Activated T-cell treated with anti-CD3 and anti-CD28 coated beads, Interleukin-2, amount 50 U/mL, for 72 hours (primary cell): ENCODE measurements around the gene CELA2A. TPM values are rescaled to one million over a fixed set of nuclear protein-coding genes. Genes with fewer than 3 reads are reported as not detected.
"Not testable (repeated sequence)": the region's sequence is repeated elsewhere in the genome, so short reads cannot be mapped to it uniquely, and the experiment has no call there.

Experiments used
- ATAC-seq, 2 donors: fragments of 150-1000 bp; cut with Tn5 transposase; replicated peaks in 1 of 2; 2 replicates each; pipeline ENCODE4 v1.10.0; 2021; ENCODE audit warnings: moderate library complexity in 2 of 2, mild to moderate bottlenecking in 1 of 2
- DNase-seq, 2 donors: peaks; one replicate each; pipeline ENCODE4 v3.0.0; 2021 to 2022; ENCODE audit warnings: mixed read lengths in 1 of 2
- H3K27ac Mint-ChIP-seq: one replicate; pipeline ENCODE4 v1.8.0; 2022; ENCODE audit warnings: mild to moderate bottlenecking, moderate library complexity, mixed read lengths
- H3K27me3 Mint-ChIP-seq: one replicate; pipeline ENCODE4 v1.8.0; 2022; ENCODE audit warnings: low read depth, mixed read lengths
- H3K36me3 Mint-ChIP-seq, 2 donors: one replicate each; pipeline ENCODE4 v1.8.0; 2022; ENCODE audit warnings: mixed read lengths in 2 of 2, mild to moderate bottlenecking in 1 of 2; ENCODE audit not compliant: insufficient read depth in 2 of 2
- H3K4me1 Mint-ChIP-seq: one replicate; pipeline ENCODE4 v1.8.0; 2022; ENCODE audit warnings: low read depth, mixed read lengths
- H3K4me3 Mint-ChIP-seq, 2 donors: one replicate each; pipeline ENCODE4 v1.8.0; 2022; ENCODE audit warnings: mild to moderate bottlenecking in 2 of 2, mixed read lengths in 2 of 2, moderate library complexity in 2 of 2
- H3K9me3 Mint-ChIP-seq, 2 donors: one replicate each; pipeline ENCODE4 v1.8.0; 2022; ENCODE audit warnings: mixed read lengths in 2 of 2
- total RNA-seq, 2 donors: library from RNA; stranded (reverse); gene quantifications; one replicate each; pipeline ENCODE4 v1.2.3, GENCODE V29; 2022

The CELA2A gene
- total RNA-seq, 2 donors from 2014 or later = not detected

DNA sequence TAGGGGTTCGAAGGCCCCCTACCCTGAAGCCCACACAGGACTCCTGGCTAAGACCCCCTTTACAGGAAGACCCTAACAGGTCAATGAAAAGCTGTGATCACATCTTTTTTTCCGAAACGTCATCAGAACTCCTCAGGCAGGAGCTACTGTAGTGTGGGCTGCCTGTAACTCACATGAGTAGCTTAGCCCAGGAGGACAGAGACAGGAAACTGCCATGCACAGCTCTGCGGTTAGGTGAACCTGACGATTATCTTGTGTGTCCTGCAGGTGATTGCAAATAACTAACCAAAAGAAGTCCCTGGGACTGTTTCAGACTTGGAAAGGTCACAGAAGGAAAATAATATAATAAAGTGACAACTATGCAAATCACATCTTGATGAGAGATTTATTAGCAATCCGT lies 15.2 kb downstream of the CELA2A start:
- not testable (repeated sequence) for H3K27ac Mint-ChIP-seq, DNase-seq, H3K9me3 Mint-ChIP-seq, H3K27me3 Mint-ChIP-seq, ATAC-seq, H3K4me1 Mint-ChIP-seq, H3K36me3 Mint-ChIP-seq, H3K4me3 Mint-ChIP-seq

DNA sequence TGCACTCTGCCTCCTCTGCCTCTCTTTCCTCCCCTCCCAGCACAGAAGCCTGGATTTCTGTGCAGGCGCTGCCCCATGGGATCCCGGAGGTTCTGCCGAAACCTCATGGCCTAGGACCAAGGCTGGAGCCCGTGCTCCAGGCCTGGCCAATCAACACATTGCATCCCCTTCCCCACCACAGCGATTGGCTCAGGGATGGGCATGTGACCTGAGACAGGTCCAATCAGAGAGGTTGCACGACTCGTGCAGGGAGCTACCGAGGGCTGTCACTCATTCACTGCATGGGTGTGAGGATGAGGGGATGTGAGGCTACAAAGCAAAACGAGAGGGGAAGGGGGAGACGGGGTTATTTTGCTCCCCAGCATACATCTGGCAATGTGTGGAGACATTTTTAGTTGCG lies 16.1 kb downstream of the CELA2A start:
- ATAC-seq (no peak), DNase-seq (no peak)
- H3K36me3 Mint-ChIP-seq = no peaks in the 10 kb centered on the region
- H3K27ac Mint-ChIP-seq = no peak overlapping the region
- H3K4me1 Mint-ChIP-seq = no peaks in the 10 kb centered on the region
- H3K4me3 Mint-ChIP-seq = no peak overlapping the region
- no peaks in the 10 kb centered on the region for H3K9me3 Mint-ChIP-seq
- H3K27me3 Mint-ChIP-seq = no peaks in the 10 kb centered on the region

DNA sequence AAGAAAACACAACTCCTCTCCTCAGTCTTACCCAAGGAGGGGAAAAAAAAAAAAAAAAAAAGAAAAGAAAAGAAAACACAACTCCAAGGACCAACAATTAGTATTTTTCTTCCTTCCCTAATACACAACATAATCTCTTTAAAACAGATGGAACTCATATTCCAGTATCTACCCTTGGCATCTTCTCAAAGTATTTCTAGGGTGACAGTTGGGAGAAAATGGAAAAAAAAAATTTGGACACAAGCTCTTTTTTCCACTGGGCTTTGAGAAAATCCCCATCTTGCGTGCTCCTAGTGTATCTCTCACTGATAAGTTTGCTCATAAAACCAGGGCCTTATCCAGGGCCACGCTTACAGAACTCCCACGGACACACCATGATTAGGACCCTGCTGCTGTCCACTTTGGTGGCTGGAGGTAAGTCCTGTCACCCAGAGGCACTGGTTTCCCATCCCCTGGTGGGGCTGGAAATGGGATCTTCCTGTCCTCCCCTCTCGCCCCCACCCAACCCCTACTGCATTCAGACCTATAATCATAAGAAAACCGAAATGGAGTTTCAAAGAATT lies 19.3 kb downstream of the CELA2A start, which contains the start of gene CELA2B:
TSS of gene CELA2B (plus strand) at position 353 of the 563 bp plus-strand sequence. CDS start at position 375, 22 bp downstream.
- Mint-ChIP-seq H3K36me3 (no peaks in the 10 kb centered on the region), H3K9me3 (no peaks in the 10 kb centered on the region), H3K27ac (no peak within 1 kb of the TSS), H3K27me3 (no peaks in the 10 kb centered on the region), H3K4me3 (no peak within 1 kb of the TSS), H3K4me1 (no peaks in the 10 kb centered on the region)
- ATAC-seq (no peak), DNase-seq (no peak)

DNA sequence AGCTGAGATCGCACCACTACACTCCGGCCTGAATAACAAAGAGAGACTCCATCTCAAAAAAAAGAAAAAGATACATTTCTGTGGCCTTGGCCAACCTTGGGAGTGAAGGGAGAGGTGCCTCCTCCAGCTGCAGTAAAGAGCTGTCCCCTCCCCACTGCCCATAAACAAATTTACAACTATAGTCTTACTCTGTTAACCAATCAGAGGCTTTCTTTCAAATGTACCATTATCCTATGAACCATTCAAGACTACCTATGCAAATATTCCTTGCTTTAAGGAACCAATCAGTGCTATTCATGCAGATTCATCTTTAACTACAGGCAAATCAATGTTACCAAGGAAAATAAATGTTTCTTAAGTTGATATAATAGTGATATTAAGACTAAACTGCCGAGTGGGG lies 20.4 kb downstream of the CELA2A start:
- no peak for ATAC-seq
- Mint-ChIP-seq H3K27me3 (no peaks in the 10 kb centered on the region), H3K9me3 (no peaks in the 10 kb centered on the region), H3K4me3 (no peak overlapping the region), H3K27ac (no peak overlapping the region), H3K4me1 (no peaks in the 10 kb centered on the region), H3K36me3 (no peaks in the 10 kb centered on the region)
- DNase-seq = no peak

DNA sequence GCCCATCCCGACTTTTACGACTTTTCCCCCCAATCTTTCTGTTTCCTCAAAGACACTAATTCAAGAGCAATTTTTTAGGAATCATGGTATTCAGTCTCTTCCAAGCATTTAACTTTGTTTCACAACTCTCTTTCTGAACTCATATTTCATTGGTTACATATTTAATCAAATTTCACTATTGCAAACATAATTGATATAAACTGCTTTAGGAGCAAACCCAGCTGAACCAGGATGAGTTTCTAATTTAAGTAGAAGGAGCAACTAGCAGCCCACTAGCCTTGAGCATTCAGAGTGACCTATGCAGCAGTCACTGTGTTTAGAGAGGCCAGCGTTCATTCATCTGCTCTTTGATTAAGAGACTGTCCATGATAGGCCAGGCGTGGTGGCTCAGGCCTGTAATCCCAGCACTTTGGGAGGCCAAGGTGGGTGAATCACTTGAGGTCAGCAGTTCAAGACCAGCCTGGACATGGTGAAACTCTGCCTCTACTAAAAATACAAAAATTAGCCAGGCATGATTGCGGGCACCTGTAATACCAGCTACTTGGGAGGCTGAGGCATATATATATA lies 21.2 kb downstream of the CELA2A start:
- DNase-seq (no peak), ATAC-seq (no peak)
- Mint-ChIP-seq H3K9me3 (no peaks in the 10 kb centered on the region), H3K27ac (no peak overlapping the region), H3K4me3 (no peak overlapping the region), H3K4me1 (no peaks in the 10 kb centered on the region), H3K27me3 (no peaks in the 10 kb centered on the region), H3K36me3 (no peaks in the 10 kb centered on the region)

DNA sequence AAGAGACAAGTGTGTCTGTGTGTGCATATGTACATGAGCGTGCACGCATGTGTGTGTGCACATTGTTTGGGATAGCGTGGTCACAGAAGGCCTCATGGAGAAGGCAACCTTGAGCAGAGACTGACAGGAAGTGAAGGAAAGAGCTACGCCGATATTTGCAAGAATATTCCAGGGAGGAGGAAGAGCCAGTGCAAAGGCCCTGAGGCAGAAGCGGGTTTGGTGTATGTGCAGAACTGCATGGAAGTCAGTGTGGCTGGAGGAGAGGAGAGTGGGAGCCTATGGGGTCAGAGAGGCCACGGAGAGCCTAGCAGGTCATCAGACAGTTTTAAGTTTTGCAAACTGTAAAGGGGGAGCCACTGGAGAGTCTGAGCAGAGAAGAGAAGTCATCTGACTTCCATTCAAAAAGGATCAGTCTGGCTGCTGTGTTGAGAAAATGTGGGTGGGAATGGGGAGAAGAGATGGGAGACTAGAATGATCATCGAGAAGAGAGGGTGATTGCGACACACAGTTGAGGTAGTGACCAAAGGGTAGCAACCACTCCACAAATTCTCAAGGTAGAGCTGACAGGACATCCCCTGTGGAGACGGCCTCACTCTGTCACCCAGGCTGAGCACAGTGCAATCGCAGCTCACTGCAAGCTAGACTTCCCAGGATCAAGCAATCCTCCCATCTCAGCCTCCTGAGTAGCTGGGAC lies 23.3 kb downstream of the CELA2A start:
- no peak for DNase-seq
- no peak for ATAC-seq
- H3K27ac Mint-ChIP-seq = no peak overlapping the region
- no peaks in the 10 kb centered on the region for H3K36me3 Mint-ChIP-seq
- no peaks in the 10 kb centered on the region for H3K27me3 Mint-ChIP-seq
- no peaks in the 10 kb centered on the region for H3K4me1 Mint-ChIP-seq
- no peak overlapping the region for H3K4me3 Mint-ChIP-seq
- no peaks in the 10 kb centered on the region for H3K9me3 Mint-ChIP-seq

DNA sequence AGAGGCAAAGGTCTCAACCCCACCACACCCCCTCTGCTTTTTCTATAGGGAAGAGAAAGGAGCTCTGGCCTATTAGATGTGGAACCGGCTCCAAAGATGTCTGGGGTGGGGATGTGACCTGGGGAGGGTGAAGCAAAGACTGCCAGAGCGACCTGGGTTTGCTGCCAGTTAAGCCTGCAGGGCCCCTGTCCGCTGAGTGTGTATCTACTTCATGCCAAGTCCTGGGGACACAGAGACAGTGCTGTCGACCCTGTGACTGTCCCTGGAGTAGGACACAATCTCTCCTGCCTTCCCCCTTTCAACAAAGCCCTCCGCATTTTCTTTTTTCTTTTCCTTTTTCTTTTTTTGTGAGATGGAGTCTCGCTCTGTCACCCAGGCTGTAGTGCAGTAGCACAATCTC lies 25.9 kb downstream of the CELA2A start:
- not testable (repeated sequence) for H3K27ac Mint-ChIP-seq, DNase-seq, H3K9me3 Mint-ChIP-seq, H3K4me1 Mint-ChIP-seq, ATAC-seq, H3K27me3 Mint-ChIP-seq, H3K36me3 Mint-ChIP-seq, H3K4me3 Mint-ChIP-seq

DNA sequence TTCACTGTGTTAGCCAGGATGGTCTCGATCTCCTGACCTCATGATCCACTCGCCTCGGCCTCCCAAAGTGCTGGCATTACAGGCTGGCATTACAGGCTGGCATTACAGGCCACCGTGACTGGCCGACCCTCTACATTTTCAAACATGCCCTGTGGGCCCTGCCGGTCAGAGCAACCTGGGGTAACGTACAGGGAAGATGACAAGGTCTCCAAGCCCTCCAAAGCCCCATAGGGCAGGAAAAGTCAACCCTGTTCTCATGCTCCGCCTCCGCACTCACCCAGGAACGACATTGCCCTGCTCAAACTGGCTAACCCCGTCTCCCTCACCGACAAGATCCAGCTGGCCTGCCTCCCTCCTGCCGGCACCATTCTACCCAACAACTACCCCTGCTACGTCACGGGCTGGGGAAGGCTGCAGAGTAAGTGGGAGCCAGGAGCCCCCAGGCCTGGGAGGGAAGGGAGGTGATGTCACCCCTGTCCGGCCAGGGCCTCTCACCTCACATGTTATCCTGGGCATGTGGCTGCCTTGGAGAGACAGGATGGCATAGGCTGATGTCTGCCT lies 26.5 kb downstream of the CELA2A start:
- DNase-seq, ATAC-seq, H3K9me3 Mint-ChIP-seq, H3K27me3 Mint-ChIP-seq, H3K27ac Mint-ChIP-seq, H3K4me1 Mint-ChIP-seq, H3K4me3 Mint-ChIP-seq, H3K36me3 Mint-ChIP-seq: not testable (repeated sequence)

DNA sequence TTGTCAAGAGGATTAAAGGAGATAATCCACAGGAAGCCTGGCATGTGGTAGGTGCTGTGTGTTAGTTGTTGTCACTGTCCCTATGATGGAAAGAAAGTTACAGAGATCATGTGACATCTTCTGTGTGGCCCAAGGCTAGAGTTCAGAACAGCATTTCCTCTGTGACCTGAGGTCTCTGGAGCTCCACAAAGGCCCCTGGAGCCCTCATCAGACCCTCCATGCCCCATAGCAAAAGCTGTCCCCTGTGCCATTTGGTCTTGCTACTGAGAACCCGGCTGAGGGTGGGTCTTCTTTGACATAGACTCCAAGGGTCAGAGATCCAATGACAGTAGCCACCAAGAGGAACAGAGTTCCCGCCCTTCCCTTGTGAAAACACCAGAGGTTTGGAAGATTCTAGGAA lies 27.4 kb downstream of the CELA2A start:
- no peak for ATAC-seq
- no peak for DNase-seq
- Mint-ChIP-seq H3K9me3 (no peaks in the 10 kb centered on the region), H3K4me3 (no peak overlapping the region), H3K36me3 (no peaks in the 10 kb centered on the region), H3K27me3 (no peaks in the 10 kb centered on the region), H3K4me1 (no peaks in the 10 kb centered on the region), H3K27ac (no peak overlapping the region)

DNA sequence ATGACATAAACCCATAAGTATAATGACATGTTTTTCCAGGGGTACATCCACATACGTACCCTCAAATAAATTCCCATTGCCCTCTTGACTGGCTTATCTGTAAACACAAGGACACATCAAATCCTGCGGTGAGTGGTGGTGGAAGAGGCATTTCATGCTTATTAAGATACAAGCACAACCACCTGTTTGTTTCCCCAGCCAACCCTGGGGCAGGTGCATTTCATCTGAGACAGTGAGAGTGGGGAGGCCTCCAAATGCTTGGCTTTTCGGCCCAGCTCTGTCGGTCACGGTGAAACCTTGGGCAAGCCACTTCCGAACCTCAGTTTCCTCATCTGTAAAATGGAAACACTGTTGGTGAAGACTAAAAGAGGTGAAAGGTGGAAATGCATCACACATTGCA lies 27.9 kb downstream of the CELA2A start:
- not testable (repeated sequence) for H3K27ac Mint-ChIP-seq, H3K4me1 Mint-ChIP-seq, H3K27me3 Mint-ChIP-seq, H3K9me3 Mint-ChIP-seq, H3K36me3 Mint-ChIP-seq, DNase-seq, H3K4me3 Mint-ChIP-seq, ATAC-seq

DNA sequence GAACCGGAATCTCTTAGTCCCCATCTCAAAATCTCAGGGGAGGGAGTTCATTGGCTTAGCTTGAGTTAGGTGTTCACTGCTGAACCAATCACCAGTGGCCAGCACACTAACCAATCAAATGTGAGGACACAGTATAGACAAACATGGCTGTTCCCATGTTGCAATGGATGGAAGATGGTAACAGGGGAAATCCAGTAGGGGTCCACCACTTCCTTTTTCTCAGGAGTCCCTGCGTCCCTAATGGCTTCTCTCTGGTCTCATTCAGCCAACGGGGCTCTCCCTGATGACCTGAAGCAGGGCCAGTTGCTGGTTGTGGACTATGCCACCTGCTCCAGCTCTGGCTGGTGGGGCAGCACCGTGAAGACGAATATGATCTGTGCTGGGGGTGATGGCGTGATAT lies 29.1 kb downstream of the CELA2A start:
- no peak overlapping the region for H3K4me3 Mint-ChIP-seq
- H3K4me1 Mint-ChIP-seq = no peaks in the 10 kb centered on the region
- ATAC-seq (no peak), DNase-seq (no peak)
- H3K9me3 Mint-ChIP-seq = no peaks in the 10 kb centered on the region
- H3K27me3 Mint-ChIP-seq = no peaks in the 10 kb centered on the region
- H3K36me3 Mint-ChIP-seq = peaks cover 0 to 1% of the 10 kb centered on the region in 2 donors
- no peak overlapping the region for H3K27ac Mint-ChIP-seq

DNA sequence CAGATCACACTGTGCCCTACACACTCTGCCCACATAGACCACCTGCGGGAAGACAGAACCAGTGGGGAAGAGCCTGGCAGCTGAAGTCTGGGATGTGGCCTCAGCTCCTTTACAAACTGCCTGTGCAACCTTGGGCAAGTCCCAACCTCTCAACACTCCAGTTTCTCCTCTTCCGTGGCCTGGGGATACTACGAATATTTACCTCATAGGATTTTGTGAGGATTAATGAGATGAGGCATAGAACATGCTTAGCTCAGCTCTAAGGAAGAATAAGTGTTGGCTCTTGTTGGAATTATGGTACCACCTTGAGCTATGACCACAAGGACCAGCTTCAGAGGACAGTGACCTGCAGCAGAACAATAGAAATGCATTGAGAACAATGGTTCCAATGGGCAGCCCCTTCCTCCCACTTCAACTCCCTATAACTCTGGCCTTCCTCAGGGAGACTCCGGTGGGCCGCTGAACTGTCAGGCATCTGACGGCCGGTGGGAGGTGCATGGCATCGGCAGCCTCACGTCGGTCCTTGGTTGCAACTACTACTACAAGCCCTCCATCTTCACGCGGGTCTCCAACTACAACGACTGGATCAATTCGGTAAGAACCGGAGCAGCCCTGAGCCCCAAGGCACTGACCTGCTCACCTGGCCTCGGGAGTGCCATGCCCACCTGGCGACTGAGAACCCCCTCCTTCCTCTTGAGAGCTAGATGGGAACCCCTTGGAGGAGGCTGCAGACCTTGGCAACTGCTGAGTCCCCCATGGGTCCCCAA lies 30.5 kb downstream of the CELA2A start:
- not testable (repeated sequence) for H3K36me3 Mint-ChIP-seq, DNase-seq, H3K4me1 Mint-ChIP-seq, H3K4me3 Mint-ChIP-seq, ATAC-seq, H3K27me3 Mint-ChIP-seq, H3K27ac Mint-ChIP-seq, H3K9me3 Mint-ChIP-seq

DNA sequence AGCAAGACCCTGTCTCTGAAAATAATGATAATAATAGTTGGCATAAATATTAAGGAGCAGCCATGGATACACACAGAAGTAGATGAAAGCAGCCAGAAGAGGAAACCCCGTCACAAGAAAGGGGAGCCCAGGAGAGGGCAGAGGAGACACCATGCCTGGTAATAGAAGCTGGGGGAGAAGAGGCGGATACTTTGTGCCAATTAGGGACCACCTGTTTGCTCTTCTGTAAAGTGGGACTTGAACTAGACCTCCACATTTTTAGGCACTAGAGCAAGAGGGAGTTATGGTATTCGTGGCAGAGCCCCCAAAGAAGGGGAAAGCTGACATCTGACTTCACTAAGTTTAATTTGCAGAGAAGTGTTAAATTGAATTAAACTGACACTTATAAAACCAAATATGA lies 31.8 kb downstream of the CELA2A start:
- H3K4me3 Mint-ChIP-seq = no peak overlapping the region
- H3K36me3 Mint-ChIP-seq = peaks cover 1 to 3% of the 10 kb centered on the region in 2 donors
- H3K9me3 Mint-ChIP-seq = no peaks in the 10 kb centered on the region

More for the DNA sequence above, 31.8 kb downstream of the CELA2A start:
- ATAC-seq (no peak), DNase-seq (no peak)
- Mint-ChIP-seq H3K27ac (peak overlapping the region; percentile 9), H3K27me3 (no peaks in the 10 kb centered on the region), H3K4me1 (peaks cover 7% of the 10 kb centered on the region)
